Neural cell (in vitro differentiated cells): ENCODE data around the gene CA9.

ENCODE experiments used
- EP300 ChIP-seq: fragments of 450-650 bp; conservative IDR thresholded peaks from 2 replicates; pipeline ENCODE4 v1.6.1; 2014; ENCODE audit warnings: antibody characterized with exemption, mild to moderate bottlenecking, moderate library complexity; ENCODE audit not compliant: poor library complexity, severe bottlenecking
- EZH2 ChIP-seq: fragments of 200-600, 300-800 bp; shearing (Covaris generic), sonication (generic); IDR thresholded peaks from 2 replicates; pipeline ENCODE4 v1.6.1; 2014; ENCODE audit warnings: antibody characterized with exemption, low read length, borderline replicate concordance, mild to moderate bottlenecking; ENCODE audit not compliant: insufficient read depth, poor library complexity, severe bottlenecking
- MXI1 ChIP-seq: fragments of 450-650 bp; conservative IDR thresholded peaks from 2 replicates; pipeline ENCODE4 v1.6.1; 2014; ENCODE audit warnings: antibody characterized with exemption, mild to moderate bottlenecking; ENCODE audit not compliant: poor library complexity, severe bottlenecking
- POLR2AphosphoS5 ChIP-seq: IDR thresholded peaks from 2 replicates; pipeline ENCODE4 v1.6.1; 2012
- REST ChIP-seq: IDR thresholded peaks from 2 replicates; pipeline ENCODE4 v1.6.1; 2012; ENCODE audit warnings: borderline replicate concordance
- TF ChIP-seq, protein P1 (sequence below): fragments of 450-650 bp; IDR thresholded peaks from 2 replicates; pipeline ENCODE4 v1.5.1; 2014; ENCODE audit warnings: antibody characterized with exemption, mild to moderate bottlenecking, moderate library complexity; ENCODE audit not compliant: poor library complexity, severe bottlenecking

- TF ChIP-seq, protein P1, sequence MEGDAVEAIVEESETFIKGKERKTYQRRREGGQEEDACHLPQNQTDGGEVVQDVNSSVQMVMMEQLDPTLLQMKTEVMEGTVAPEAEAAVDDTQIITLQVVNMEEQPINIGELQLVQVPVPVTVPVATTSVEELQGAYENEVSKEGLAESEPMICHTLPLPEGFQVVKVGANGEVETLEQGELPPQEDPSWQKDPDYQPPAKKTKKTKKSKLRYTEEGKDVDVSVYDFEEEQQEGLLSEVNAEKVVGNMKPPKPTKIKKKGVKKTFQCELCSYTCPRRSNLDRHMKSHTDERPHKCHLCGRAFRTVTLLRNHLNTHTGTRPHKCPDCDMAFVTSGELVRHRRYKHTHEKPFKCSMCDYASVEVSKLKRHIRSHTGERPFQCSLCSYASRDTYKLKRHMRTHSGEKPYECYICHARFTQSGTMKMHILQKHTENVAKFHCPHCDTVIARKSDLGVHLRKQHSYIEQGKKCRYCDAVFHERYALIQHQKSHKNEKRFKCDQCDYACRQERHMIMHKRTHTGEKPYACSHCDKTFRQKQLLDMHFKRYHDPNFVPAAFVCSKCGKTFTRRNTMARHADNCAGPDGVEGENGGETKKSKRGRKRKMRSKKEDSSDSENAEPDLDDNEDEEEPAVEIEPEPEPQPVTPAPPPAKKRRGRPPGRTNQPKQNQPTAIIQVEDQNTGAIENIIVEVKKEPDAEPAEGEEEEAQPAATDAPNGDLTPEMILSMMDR: no peak
- TF ChIP-seq EP300 (no peak), REST (no peak), POLR2AphosphoS5 (no peak), EZH2 (no peak), MXI1 (no peak)
These were observed 21.5 kb upstream of the CA9 start for GRCh38 chr9:35651956-35652828.
